ENCODE data around the gene HIVEP3. TPM values are rescaled to one million over a fixed set of nuclear protein-coding genes. Genes with fewer than 3 reads are reported as not detected.

Gene HIVEP3
- total RNA-seq, 1 experiment from 2014 or later: 6.0 TPM

DNA sequence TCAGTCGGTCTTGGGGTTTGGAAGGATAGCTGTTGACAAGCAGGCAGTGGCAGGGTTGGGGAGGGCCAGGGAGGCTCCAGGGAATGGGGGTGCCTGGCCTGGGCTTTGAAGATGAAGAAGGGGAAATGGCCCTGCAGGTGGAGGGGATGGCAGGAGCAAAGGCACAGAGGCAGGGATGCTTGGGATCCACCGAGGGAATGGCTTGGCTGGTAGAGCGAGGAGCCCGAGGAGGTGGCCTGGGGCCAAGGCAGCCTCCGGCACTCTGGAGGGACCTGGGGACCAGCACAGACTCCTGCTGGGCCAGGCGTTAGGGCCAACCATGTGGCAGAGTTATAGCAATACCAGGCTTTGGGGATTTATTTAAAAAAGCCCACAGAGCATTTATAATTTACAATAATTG is 371.4 kb downstream of the HIVEP3 start:
- no peaks in the 10 kb centered on the region for H3K36me3 ChIP-seq (ENCODE audit: control insufficient read depth, insufficient read depth, low read length)
- CTCF ChIA-PET: no interaction called here
- intact Hi-C loops (cut with micrococcal nuclease; ENCODE audit: unreplicated experiment) (no loop called here), in situ Hi-C loops (cut with HindIII; ENCODE audit: low pct_unique_long_range_greater_than_20kb, low sequenced_read_pairs) (no loop called here)
- TF ChIP-seq SIN3A (IDR thresholded peaks at IDR 0.05; ENCODE audit: borderline replicate concordance, insufficient read depth, low read depth, low read length) (no peak), POLR2AphosphoS5 (IDR thresholded peaks at IDR 0.05; ENCODE audit: low read depth, low read length) (no peak), TCF7L2 (IDR thresholded peaks at IDR 0.05; ENCODE audit: low read depth, low read length) (no peak)
- TF ChIP-seq, protein P1, sequence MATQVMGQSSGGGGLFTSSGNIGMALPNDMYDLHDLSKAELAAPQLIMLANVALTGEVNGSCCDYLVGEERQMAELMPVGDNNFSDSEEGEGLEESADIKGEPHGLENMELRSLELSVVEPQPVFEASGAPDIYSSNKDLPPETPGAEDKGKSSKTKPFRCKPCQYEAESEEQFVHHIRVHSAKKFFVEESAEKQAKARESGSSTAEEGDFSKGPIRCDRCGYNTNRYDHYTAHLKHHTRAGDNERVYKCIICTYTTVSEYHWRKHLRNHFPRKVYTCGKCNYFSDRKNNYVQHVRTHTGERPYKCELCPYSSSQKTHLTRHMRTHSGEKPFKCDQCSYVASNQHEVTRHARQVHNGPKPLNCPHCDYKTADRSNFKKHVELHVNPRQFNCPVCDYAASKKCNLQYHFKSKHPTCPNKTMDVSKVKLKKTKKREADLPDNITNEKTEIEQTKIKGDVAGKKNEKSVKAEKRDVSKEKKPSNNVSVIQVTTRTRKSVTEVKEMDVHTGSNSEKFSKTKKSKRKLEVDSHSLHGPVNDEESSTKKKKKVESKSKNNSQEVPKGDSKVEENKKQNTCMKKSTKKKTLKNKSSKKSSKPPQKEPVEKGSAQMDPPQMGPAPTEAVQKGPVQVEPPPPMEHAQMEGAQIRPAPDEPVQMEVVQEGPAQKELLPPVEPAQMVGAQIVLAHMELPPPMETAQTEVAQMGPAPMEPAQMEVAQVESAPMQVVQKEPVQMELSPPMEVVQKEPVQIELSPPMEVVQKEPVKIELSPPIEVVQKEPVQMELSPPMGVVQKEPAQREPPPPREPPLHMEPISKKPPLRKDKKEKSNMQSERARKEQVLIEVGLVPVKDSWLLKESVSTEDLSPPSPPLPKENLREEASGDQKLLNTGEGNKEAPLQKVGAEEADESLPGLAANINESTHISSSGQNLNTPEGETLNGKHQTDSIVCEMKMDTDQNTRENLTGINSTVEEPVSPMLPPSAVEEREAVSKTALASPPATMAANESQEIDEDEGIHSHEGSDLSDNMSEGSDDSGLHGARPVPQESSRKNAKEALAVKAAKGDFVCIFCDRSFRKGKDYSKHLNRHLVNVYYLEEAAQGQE (IDR thresholded peaks at IDR 0.05; ENCODE audit: insufficient read depth in 1 of 2, low read depth in 2 of 2, low read length in 1 of 2): no peak
- TF ChIP-seq, protein P2, sequence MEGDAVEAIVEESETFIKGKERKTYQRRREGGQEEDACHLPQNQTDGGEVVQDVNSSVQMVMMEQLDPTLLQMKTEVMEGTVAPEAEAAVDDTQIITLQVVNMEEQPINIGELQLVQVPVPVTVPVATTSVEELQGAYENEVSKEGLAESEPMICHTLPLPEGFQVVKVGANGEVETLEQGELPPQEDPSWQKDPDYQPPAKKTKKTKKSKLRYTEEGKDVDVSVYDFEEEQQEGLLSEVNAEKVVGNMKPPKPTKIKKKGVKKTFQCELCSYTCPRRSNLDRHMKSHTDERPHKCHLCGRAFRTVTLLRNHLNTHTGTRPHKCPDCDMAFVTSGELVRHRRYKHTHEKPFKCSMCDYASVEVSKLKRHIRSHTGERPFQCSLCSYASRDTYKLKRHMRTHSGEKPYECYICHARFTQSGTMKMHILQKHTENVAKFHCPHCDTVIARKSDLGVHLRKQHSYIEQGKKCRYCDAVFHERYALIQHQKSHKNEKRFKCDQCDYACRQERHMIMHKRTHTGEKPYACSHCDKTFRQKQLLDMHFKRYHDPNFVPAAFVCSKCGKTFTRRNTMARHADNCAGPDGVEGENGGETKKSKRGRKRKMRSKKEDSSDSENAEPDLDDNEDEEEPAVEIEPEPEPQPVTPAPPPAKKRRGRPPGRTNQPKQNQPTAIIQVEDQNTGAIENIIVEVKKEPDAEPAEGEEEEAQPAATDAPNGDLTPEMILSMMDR (IDR thresholded peaks at IDR 0.05): no peak
- no TSS peak for BruUV-seq (replicated peaks)
- H3K27ac ChIP-seq (ENCODE audit: low read length): no peak overlapping the region
- no peaks in the 10 kb centered on the region for H3K27me3 ChIP-seq (ENCODE audit: control insufficient read depth, insufficient read depth, low read length)
- ATAC-seq (no peak), DNase-seq (ENCODE audit: low read depth, low spot score) (no peak)
- no peak overlapping the region for H3K4me3 ChIP-seq (ENCODE audit: low read depth in 2 of 2, low read length in 2 of 2)
- no peaks in the 10 kb centered on the region for H3K4me1 ChIP-seq (ENCODE audit: control insufficient read depth, insufficient read depth, low read length)
- H3K9me3 ChIP-seq (ENCODE audit: control insufficient read depth, insufficient read depth, low read depth, low read length): no peaks in the 10 kb centered on the region
- POLR2A ChIA-PET: no interaction called here

DNA sequence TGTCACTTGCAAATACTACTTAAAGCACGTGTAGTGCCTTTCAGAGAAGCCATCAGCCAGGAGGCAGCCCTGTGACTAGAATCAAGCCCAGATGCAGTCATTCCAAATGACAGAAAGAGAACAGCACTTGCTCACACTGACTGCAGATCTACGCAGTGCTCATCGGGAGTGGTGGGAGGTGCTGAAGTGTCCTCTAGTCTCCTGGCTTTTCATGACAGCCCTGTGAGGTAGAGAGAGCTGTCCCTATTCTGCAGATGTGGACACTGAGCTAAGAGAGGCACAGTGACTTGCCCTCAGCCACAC is 371.9 kb downstream of the HIVEP3 start:
- BruUV-seq (replicated peaks): no TSS peak
- intact Hi-C loops (cut with micrococcal nuclease; ENCODE audit: unreplicated experiment): no loop called here

More for the DNA sequence above, 371.9 kb downstream of the HIVEP3 start:
- no peak overlapping the region for H3K4me3 ChIP-seq (ENCODE audit: low read depth in 2 of 2, low read length in 2 of 2)
- H3K27ac ChIP-seq (ENCODE audit: low read length): no peak overlapping the region
- no peaks in the 10 kb centered on the region for H3K27me3 ChIP-seq (ENCODE audit: control insufficient read depth, insufficient read depth, low read length)
- no peaks in the 10 kb centered on the region for H3K4me1 ChIP-seq (ENCODE audit: control insufficient read depth, insufficient read depth, low read length)
- TF ChIP-seq POLR2AphosphoS5 (IDR thresholded peaks at IDR 0.05; ENCODE audit: low read depth, low read length): no peak
- TF ChIP-seq, protein P2 (IDR thresholded peaks at IDR 0.05): no peak
- TF ChIP-seq, protein P1 (IDR thresholded peaks at IDR 0.05; ENCODE audit: insufficient read depth in 1 of 2, low read depth in 2 of 2, low read length in 1 of 2): no peak
- TF ChIP-seq SIN3A (IDR thresholded peaks at IDR 0.05; ENCODE audit: borderline replicate concordance, insufficient read depth, low read depth, low read length): no peak
- TF ChIP-seq TCF7L2 (IDR thresholded peaks at IDR 0.05; ENCODE audit: low read depth, low read length): no peak
- POLR2A ChIA-PET: no interaction called here
- no peaks in the 10 kb centered on the region for H3K36me3 ChIP-seq (ENCODE audit: control insufficient read depth, insufficient read depth, low read length)
- in situ Hi-C loops (cut with HindIII; ENCODE audit: low pct_unique_long_range_greater_than_20kb, low sequenced_read_pairs): no loop called here
- H3K9me3 ChIP-seq (ENCODE audit: control insufficient read depth, insufficient read depth, low read depth, low read length): no peaks in the 10 kb centered on the region
- no peak for ATAC-seq
- DNase-seq (ENCODE audit: low read depth, low spot score): no peak
- CTCF ChIA-PET: no interaction called here

Data from Panc1 (cell line).